SK-N-SH treated with all-trans-retinoic acid at 6 μM for 48 hours (cell line): Measurements from ENCODE around the gene COL21A1.

ENCODE experiments used
- ESRRG ChIP-seq: fragments of 250-450 bp; sonication (Bioruptor Pico); IDR thresholded peaks from 2 replicates; pipeline ENCODE4 v1.6.1; 2021; ENCODE audit warnings: mild to moderate bottlenecking
- PPARA ChIP-seq: fragments of 250-450 bp; sonication (Bioruptor Pico); IDR thresholded peaks from 2 replicates; pipeline ENCODE4 v1.5.0; 2020; ENCODE audit warnings: mild to moderate bottlenecking, borderline replicate concordance
- TOX ChIP-seq: fragments of 250-450 bp; sonication (Bioruptor Pico); IDR thresholded peaks from 2 replicates; pipeline ENCODE4 v1.8.0; 2021; ENCODE audit warnings: mild to moderate bottlenecking, moderate library complexity, borderline replicate concordance
- ZC3H10 ChIP-seq: fragments of 250-450 bp; sonication (Bioruptor Pico); IDR thresholded peaks from 2 replicates; pipeline ENCODE4 v1.5.1; 2021; ENCODE audit warnings: mild to moderate bottlenecking, moderate library complexity
- ZFP3 ChIP-seq: fragments of 250-450 bp; sonication (Bioruptor Pico); IDR thresholded peaks from 2 replicates; pipeline ENCODE4 v1.5.0; 2020; ENCODE audit warnings: mild to moderate bottlenecking, moderate library complexity
- ZFP30 ChIP-seq: fragments of 450-650 bp; formaldehyde crosslinking; IDR thresholded peaks from 2 replicates; pipeline ENCODE4 v1.5.0; 2022; ENCODE audit warnings: mild to moderate bottlenecking, moderate library complexity
- ZNF565 ChIP-seq: fragments of 450-650 bp; formaldehyde crosslinking; conservative IDR thresholded peaks from 2 replicates; pipeline ENCODE4 v1.5.0; 2020; ENCODE audit warnings: low read depth, mild to moderate bottlenecking, moderate library complexity
- ZNF70 ChIP-seq: fragments of 450-650 bp; formaldehyde crosslinking; IDR thresholded peaks from 2 replicates; pipeline ENCODE4 v1.5.0; 2020; ENCODE audit warnings: mild to moderate bottlenecking, moderate library complexity
- TF ChIP-seq, protein P1 (sequence below): fragments of 250-450 bp; sonication (Bioruptor Pico); IDR thresholded peaks from 2 replicates; pipeline ENCODE4 v1.5.1; 2020; ENCODE audit warnings: low read depth, mild to moderate bottlenecking, moderate library complexity
- TF ChIP-seq, protein P2 (sequence below): fragments of 250-450 bp; sonication (Bioruptor Pico); IDR thresholded peaks from 2 replicates; pipeline ENCODE4 v1.8.0; 2020; ENCODE audit warnings: mild to moderate bottlenecking, moderate library complexity, borderline replicate concordance
- TF ChIP-seq, protein P3 (sequence below): fragments of 250-450 bp; sonication (Bioruptor Pico); IDR thresholded peaks from 2 replicates; pipeline ENCODE4 v1.8.0; 2021; ENCODE audit warnings: low read depth, mild to moderate bottlenecking, moderate library complexity, borderline replicate concordance

DNA sequence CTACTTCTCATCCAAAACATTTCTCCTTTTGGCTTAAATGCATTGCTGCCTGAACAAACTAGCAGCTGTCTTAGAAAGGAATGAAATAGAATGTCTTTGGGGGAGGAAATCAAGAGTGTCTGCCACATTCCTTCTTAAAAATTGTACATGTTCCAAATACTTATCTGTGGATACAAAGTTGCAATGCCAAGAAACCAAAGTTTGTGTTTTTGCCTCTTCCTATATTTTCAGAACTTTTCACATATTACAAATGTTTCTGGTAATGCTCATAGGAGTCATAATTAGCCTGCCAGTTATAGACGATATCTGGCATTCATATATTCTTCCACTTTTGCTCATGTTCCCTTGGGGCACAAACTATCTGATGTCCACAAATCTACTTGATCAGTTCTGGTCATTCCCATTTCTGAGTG is 206.5 kb downstream of the COL21A1 start:
- TF ChIP-seq ZNF70 (CRISPR knock-in tag), result no peak
- no peak for TF ChIP-seq ZFP3
- TF ChIP-seq, protein P1, sequence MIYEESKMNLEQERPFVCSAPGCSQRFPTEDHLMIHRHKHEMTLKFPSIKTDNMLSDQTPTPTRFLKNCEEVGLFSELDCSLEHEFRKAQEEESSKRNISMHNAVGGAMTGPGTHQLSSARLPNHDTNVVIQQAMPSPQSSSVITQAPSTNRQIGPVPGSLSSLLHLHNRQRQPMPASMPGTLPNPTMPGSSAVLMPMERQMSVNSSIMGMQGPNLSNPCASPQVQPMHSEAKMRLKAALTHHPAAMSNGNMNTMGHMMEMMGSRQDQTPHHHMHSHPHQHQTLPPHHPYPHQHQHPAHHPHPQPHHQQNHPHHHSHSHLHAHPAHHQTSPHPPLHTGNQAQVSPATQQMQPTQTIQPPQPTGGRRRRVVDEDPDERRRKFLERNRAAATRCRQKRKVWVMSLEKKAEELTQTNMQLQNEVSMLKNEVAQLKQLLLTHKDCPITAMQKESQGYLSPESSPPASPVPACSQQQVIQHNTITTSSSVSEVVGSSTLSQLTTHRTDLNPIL (CRISPR knock-in tag), result no peak
- no peak for TF ChIP-seq ZNF565 (CRISPR knock-in tag)
- TF ChIP-seq ZFP30, result no peak
- TF ChIP-seq, protein P2, sequence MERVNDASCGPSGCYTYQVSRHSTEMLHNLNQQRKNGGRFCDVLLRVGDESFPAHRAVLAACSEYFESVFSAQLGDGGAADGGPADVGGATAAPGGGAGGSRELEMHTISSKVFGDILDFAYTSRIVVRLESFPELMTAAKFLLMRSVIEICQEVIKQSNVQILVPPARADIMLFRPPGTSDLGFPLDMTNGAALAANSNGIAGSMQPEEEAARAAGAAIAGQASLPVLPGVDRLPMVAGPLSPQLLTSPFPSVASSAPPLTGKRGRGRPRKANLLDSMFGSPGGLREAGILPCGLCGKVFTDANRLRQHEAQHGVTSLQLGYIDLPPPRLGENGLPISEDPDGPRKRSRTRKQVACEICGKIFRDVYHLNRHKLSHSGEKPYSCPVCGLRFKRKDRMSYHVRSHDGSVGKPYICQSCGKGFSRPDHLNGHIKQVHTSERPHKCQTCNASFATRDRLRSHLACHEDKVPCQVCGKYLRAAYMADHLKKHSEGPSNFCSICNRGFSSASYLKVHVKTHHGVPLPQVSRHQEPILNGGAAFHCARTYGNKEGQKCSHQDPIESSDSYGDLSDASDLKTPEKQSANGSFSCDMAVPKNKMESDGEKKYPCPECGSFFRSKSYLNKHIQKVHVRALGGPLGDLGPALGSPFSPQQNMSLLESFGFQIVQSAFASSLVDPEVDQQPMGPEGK (CRISPR knock-in tag), result no peak
- TF ChIP-seq ESRRG (CRISPR knock-in tag), result no peak
- TF ChIP-seq ZC3H10, result no peak
- TF ChIP-seq PPARA, result no peak
- TF ChIP-seq TOX (CRISPR knock-in tag), result no peak
- TF ChIP-seq, protein P3, sequence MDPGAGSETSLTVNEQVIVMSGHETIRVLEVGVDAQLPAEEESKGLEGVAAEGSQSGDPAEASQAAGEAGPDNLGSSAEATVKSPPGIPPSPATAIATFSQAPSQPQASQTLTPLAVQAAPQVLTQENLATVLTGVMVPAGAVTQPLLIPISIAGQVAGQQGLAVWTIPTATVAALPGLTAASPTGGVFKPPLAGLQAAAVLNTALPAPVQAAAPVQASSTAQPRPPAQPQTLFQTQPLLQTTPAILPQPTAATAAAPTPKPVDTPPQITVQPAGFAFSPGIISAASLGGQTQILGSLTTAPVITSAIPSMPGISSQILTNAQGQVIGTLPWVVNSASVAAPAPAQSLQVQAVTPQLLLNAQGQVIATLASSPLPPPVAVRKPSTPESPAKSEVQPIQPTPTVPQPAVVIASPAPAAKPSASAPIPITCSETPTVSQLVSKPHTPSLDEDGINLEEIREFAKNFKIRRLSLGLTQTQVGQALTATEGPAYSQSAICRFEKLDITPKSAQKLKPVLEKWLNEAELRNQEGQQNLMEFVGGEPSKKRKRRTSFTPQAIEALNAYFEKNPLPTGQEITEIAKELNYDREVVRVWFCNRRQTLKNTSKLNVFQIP, result no peak
